HepG2 (cell line): ENCODE measurements around the gene STK32C.

ENCODE experiments used
- RFX5 ChIP-seq: IDR thresholded peaks from 2 replicates; pipeline ENCODE4 v1.6.1; 2011; ENCODE audit warnings: low read depth, low read length, improper control_type of control experiment
- SMARCC2 ChIP-seq: fragments of 450-650 bp; IDR thresholded peaks from 2 replicates; pipeline ENCODE4 v1.6.1; 2017; ENCODE audit warnings: antibody characterized with exemption, mild to moderate bottlenecking
- ZNF18 ChIP-seq: sonication (generic); formaldehyde crosslinking; IDR thresholded peaks from 2 replicates; pipeline ENCODE4 v1.8.0; 2022; ENCODE audit warnings: mild to moderate bottlenecking, missing genetic modification reagents; ENCODE audit not compliant: insufficient replicate concordance

- TF ChIP-seq RFX5 = no peak
- TF ChIP-seq SMARCC2 = no peak
- TF ChIP-seq ZNF18 (CRISPR knock-in tag) = no peak
Observed at GRCh38 chr10:132276706-132277105, 31.0 kb downstream of the STK32C start.
